DOHH2 (cell line): Measurements from ENCODE around the gene CTCF.

Experiments
- EZH2phosphoT487 ChIP-seq: fragments of 200-600 bp; sonication (generic); IDR thresholded peaks from 2 replicates; pipeline ENCODE4 v1.6.1; 2017; ENCODE audit warnings: borderline replicate concordance, mild to moderate bottlenecking, antibody characterized with exemption, low read length, moderate library complexity, mixed read lengths
- TF ChIP-seq, protein P1 (sequence below): fragments of 200-600 bp; sonication (generic); IDR thresholded peaks from one replicate; pipeline ENCODE4 v1.5.1; 2014; ENCODE audit warnings: antibody characterized with exemption, mild to moderate bottlenecking, low read depth, low read length; ENCODE audit not compliant: poor library complexity, severe bottlenecking

- TF ChIP-seq, protein P1, sequence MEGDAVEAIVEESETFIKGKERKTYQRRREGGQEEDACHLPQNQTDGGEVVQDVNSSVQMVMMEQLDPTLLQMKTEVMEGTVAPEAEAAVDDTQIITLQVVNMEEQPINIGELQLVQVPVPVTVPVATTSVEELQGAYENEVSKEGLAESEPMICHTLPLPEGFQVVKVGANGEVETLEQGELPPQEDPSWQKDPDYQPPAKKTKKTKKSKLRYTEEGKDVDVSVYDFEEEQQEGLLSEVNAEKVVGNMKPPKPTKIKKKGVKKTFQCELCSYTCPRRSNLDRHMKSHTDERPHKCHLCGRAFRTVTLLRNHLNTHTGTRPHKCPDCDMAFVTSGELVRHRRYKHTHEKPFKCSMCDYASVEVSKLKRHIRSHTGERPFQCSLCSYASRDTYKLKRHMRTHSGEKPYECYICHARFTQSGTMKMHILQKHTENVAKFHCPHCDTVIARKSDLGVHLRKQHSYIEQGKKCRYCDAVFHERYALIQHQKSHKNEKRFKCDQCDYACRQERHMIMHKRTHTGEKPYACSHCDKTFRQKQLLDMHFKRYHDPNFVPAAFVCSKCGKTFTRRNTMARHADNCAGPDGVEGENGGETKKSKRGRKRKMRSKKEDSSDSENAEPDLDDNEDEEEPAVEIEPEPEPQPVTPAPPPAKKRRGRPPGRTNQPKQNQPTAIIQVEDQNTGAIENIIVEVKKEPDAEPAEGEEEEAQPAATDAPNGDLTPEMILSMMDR: no peak
- no peak for TF ChIP-seq EZH2phosphoT487
These were observed 34.0 kb upstream of the CTCF start, which contains the start of gene RIPOR1 for GRCh38 chr16:67528222-67528869.
